Measurements from ENCODE around the gene UBE2V1.

Gene UBE2V1

DNA sequence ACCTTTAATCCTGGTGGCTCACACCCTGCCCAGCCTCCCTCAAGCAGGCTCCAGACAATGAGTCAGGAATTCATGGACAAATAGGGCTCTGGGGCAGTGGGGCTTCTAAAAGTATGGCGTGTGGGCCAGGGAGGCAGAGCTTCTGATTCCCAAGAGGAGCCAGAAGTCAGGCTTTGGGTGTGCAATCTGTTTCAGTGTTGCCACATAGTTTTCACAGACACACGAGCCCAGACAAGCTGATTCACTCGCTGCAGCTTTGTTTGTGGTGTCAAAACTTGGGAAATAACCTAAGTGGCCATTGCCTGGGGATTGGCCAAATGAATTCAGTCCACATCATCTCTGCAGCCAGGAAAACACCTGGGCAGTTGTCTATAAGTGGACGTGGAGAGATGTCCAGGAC, 31.4 kb upstream of the UBE2V1 start:
- DNase-seq: no peak
- Histone ChIP-seq H3K4me3 (ENCODE audit: low read depth, low read length) (no peak overlapping the region), H3K36me3 (peaks cover 40% of the 10 kb centered on the region), H3K9me3 (ENCODE audit: severe bottlenecking) (no peaks in the 10 kb centered on the region), H3K27me3 (ENCODE audit: insufficient read depth, low read depth, severe bottlenecking) (no peaks in the 10 kb centered on the region), H3K27ac (no peak overlapping the region)
- no peak for TF ChIP-seq CTCF (IDR thresholded peaks at IDR 0.05; ENCODE audit: low read depth, low read length)

DNA sequence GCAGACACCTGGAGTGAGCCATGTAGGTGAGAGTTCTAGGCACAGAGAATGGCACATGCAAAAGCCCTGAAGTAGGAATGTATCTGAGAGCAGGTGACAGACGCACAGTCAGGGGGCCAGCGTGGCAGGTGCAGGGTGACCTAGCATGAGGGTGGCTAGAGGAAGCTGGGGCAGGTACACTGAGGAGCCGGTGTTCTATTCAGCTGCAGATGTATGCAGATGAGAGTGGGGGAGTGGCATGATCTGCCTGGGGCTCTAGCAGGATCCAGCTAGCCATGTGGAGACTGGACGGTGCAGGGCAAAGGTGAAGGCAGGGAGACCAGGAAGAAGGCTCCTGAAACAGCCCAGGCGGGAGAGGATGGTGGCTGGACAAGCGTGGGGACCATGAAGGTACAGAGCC, 29.9 kb upstream of the UBE2V1 start:
- Histone ChIP-seq H3K36me3 (peaks cover 31% of the 10 kb centered on the region), H3K27me3 (ENCODE audit: insufficient read depth, low read depth, severe bottlenecking) (no peaks in the 10 kb centered on the region), H3K9me3 (ENCODE audit: severe bottlenecking) (no peaks in the 10 kb centered on the region), H3K4me3 (ENCODE audit: low read depth, low read length) (no peak overlapping the region), H3K27ac (no peak overlapping the region)
- no peak for TF ChIP-seq CTCF (IDR thresholded peaks at IDR 0.05; ENCODE audit: low read depth, low read length)
- DNase-seq: no peak

GRCh38 chr20:50141811-50142561, 29.0 kb upstream of the UBE2V1 start:
- TF ChIP-seq CTCF (IDR thresholded peaks at IDR 0.05; ENCODE audit: low read depth, low read length): no peak
- peaks cover 30% of the 10 kb centered on the region for H3K36me3 ChIP-seq
- H3K27ac ChIP-seq: no peak overlapping the region
- no peaks in the 10 kb centered on the region for H3K9me3 ChIP-seq (ENCODE audit: severe bottlenecking)
- no peaks in the 10 kb centered on the region for H3K27me3 ChIP-seq (ENCODE audit: insufficient read depth, low read depth, severe bottlenecking)
- H3K4me3 ChIP-seq (ENCODE audit: low read depth, low read length): no peak overlapping the region
- DNase-seq: no peak

- no peaks in the 10 kb centered on the region for H3K9me3 ChIP-seq (ENCODE audit: severe bottlenecking)
- no peak overlapping the region for H3K4me3 ChIP-seq (ENCODE audit: low read depth, low read length)
- no peaks in the 10 kb centered on the region for H3K27me3 ChIP-seq (ENCODE audit: insufficient read depth, low read depth, severe bottlenecking)
- H3K36me3 ChIP-seq: peaks cover 25% of the 10 kb centered on the region
- no peak for TF ChIP-seq CTCF (IDR thresholded peaks at IDR 0.05; ENCODE audit: low read depth, low read length)
- no peak for DNase-seq
- H3K27ac ChIP-seq: no peak overlapping the region
Measured at GRCh38 chr20:50141018-50141675, 28.2 kb upstream of the UBE2V1 start.

- H3K36me3 ChIP-seq: peaks cover 25% of the 10 kb centered on the region
- H3K27me3 ChIP-seq (ENCODE audit: insufficient read depth, low read depth, severe bottlenecking): no peaks in the 10 kb centered on the region
- no peak overlapping the region for H3K27ac ChIP-seq
- no peak for TF ChIP-seq CTCF (IDR thresholded peaks at IDR 0.05; ENCODE audit: low read depth, low read length)
- no peak overlapping the region for H3K4me3 ChIP-seq (ENCODE audit: low read depth, low read length)
- no peak for DNase-seq
- no peaks in the 10 kb centered on the region for H3K9me3 ChIP-seq (ENCODE audit: severe bottlenecking)
Measured at GRCh38 chr20:50140339-50140859, 27.4 kb upstream of the UBE2V1 start.

All from WERI-Rb-1 (cell line).